ENCODE measurements around the gene CCDC142. TPM values are rescaled to one million over a fixed set of nuclear protein-coding genes. Genes with fewer than 3 reads are reported as not detected.

Gene CCDC142
- total and polyA plus RNA-seq, 9 of the 15 experiments (the other 6 are each of a cell fraction or from before 2014, with no cell fraction given), result 0.55 to 11.7 (median 7.2) TPM

DNA sequence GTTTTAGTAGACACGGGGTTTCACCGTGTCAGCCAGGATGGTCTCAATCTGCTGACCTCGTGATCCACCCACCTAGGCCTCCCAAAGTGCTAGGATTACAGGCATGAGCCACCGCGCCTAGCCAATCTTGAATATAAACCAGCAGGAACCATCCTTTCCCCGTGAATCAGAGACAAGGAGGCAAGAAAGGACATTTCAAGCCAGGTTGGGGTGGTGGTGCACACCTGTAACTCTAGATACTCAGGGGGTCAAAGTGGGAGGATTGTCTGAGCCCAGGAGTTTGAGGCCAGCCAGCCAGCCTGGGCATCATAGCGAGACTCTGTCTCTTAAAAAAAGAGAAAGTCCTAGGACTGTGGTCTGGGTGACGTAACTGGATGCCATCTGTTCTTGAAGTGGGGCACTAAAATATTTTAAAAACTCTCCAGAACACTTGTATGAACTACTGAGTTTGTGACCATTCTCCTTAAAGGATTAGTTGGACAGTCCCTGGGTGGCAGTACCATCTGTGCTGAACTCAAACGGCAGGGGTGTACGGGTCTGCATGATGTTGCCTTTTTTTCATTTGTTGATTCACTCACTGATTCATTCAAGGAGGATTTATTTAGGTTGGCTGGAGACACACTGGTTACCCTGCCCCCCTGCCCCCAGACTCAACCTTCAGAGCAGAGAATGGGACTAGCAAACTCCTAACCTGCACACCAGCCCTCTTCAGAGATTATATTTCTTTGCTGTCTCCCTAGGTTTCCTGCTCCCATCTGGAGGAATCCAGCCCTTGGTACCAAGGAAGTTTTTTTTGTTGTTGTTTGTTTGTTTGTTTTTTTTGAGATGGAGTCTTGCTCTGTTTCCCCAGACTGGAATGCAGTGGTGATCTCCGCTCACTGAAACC lies 28.5 kb upstream of the CCDC142 start:
- no peak for TF ChIP-seq RFX7 (CRISPR knock-in tag; IDR thresholded peaks at IDR 0.05)
- 0 out of 2 replicates have a peak, but pooled peaks have one; percentile 14 for TF ChIP-seq C11orf30 (IDR thresholded peaks at IDR 0.05; ENCODE audit: low read depth)
- no peak for TF ChIP-seq HNRNPH1 (optimal IDR thresholded peaks at IDR 0.05; ENCODE audit: low read depth, low read length)
- TF ChIP-seq MXD1 (CRISPR knock-in tag; IDR thresholded peaks at IDR 0.05; ENCODE audit: borderline replicate concordance, poor library complexity, severe bottlenecking), result no peak
- TF ChIP-seq SNRNP70 (optimal IDR thresholded peaks at IDR 0.05; ENCODE audit: low read depth, low read length), result no peak
- TF ChIP-seq EGR1 (conservative IDR thresholded peaks at IDR 0.05), result peak; percentile 17; the same call in 1 of the 2 replicates
- no peak for TF ChIP-seq RFX5 (IDR thresholded peaks at IDR 0.05; ENCODE audit: low read depth, low read length)
- no peak for TF ChIP-seq PHF21A (IDR thresholded peaks at IDR 0.05; ENCODE audit: borderline replicate concordance, low read depth)
- Histone ChIP-seq H3K9me1 (ENCODE audit: control insufficient read depth, insufficient read depth, low read length) (no peaks in the 10 kb centered on the region), H3K9me3 (replicated peaks; ENCODE audit: control insufficient read depth, insufficient read depth, low read depth, low read length) (no peaks in the 10 kb centered on the region), H3K4me1 (replicated peaks in 1 of 2; ENCODE audit: control insufficient read depth in 2 of 2, insufficient read depth in 2 of 2, low read length in 2 of 2) (peaks cover 17 to 44% of the 10 kb centered on the region in 2 experiments; a peak in 4 of 5 replicates), H3K79me2 (ENCODE audit: control insufficient read depth, insufficient read depth, low read length) (peaks cover 9% of the 10 kb centered on the region), H3K9ac (ENCODE audit: insufficient read depth in 1 of 2, low read depth in 2 of 2, low read length in 2 of 2) (no peak overlapping the region), H3K27ac (ENCODE audit: extremely low read depth, low read depth, low read length) (no peak overlapping the region), H2AFZ (ENCODE audit: low read depth, low read length) (no peak overlapping the region), H3K36me3 (ENCODE audit: control insufficient read depth, insufficient read depth, low read length) (no peaks in the 10 kb centered on the region), H4K20me1 (replicated peaks; ENCODE audit: control insufficient read depth, insufficient read depth, low read length) (no peaks in the 10 kb centered on the region), H3K4me3 (no peak overlapping the region), H3K4me2 (ENCODE audit: insufficient read depth, low read length) (no peak overlapping the region), H3K27me3 (ENCODE audit: control insufficient read depth in 2 of 2, insufficient read depth in 2 of 2, low read length in 2 of 2) (no peaks in the 10 kb centered on the region)
- ChIA-PET CTCF (ENCODE audit: low intra/inter-chr PET ratio) (no interaction called here), POLR2A (interaction anchor here (0.7 to 3.3 kb wide), 3 partner anchors 9 to 19 kb away, joined by 5 to 17 read pairs (median 12); partner anchors contain the start of genes AUP1 and HTRA2)
- no peak for FAIRE-seq
- no peak for DNase-seq (ENCODE audit: extremely low read depth in 1 of 4, low spot score in 3 of 4)
- WGBS (ENCODE audit: insufficient coverage, low coverage, missing lambda C conversion rate), result 51% methylated on average over 11 of the region's 11 CpGs
- intact Hi-C loops (cut with micrococcal nuclease), result no loop called here
- BruUV-seq (replicated peaks), result no TSS peak
- no peak for ATAC-seq
- in situ Hi-C loops (cut with MboI), result no loop called here

Data from K562 (cell line).